ENCODE data around the gene IGHMBP2.

Gene IGHMBP2

GRCh38 chr11:68927280-68928135, 23.8 kb downstream of the IGHMBP2 start:
- no peak for DNase-seq (ENCODE audit: low read depth in 2 of 2)

- DNase-seq (ENCODE audit: low read depth in 2 of 2) = no peak
These were observed 24.6 kb downstream of the IGHMBP2 start for GRCh38 chr11:68928136-68928880.

GRCh38 chr11:68929135-68929534, 25.4 kb downstream of the IGHMBP2 start:
- no peak for DNase-seq (ENCODE audit: low read depth in 2 of 2)

GRCh38 chr11:68929706-68930570, 26.2 kb downstream of the IGHMBP2 start:
- no peak for DNase-seq (ENCODE audit: low read depth in 2 of 2)

- DNase-seq (ENCODE audit: low read depth in 2 of 2) = no peak
These were observed 27.5 kb downstream of the IGHMBP2 start for GRCh38 chr11:68930991-68931855.

- no peak for DNase-seq (ENCODE audit: low read depth in 2 of 2)
These were observed 28.2 kb downstream of the IGHMBP2 start for GRCh38 chr11:68931911-68932310.

- no peak for DNase-seq (ENCODE audit: low read depth in 2 of 2)
These were observed 28.7 kb downstream of the IGHMBP2 start for GRCh38 chr11:68932358-68932757.

GRCh38 chr11:68932933-68933577, 29.4 kb downstream of the IGHMBP2 start:
- no peak for DNase-seq (ENCODE audit: low read depth in 2 of 2)

GRCh38 chr11:68933605-68934320, 30.1 kb downstream of the IGHMBP2 start:
- no peak for DNase-seq (ENCODE audit: low read depth in 2 of 2)

GRCh38 chr11:68934321-68934645, 30.6 kb downstream of the IGHMBP2 start:
- no peak for DNase-seq (ENCODE audit: low read depth in 2 of 2)

GRCh38 chr11:68934666-68935065, 31.0 kb downstream of the IGHMBP2 start:
- DNase-seq (ENCODE audit: low read depth in 2 of 2) = no peak

GRCh38 chr11:68935066-68935465, 31.4 kb downstream of the IGHMBP2 start:
- no peak for DNase-seq (ENCODE audit: low read depth in 2 of 2)

GRCh38 chr11:68935516-68936357, 32.0 kb downstream of the IGHMBP2 start:
- DNase-seq (ENCODE audit: low read depth in 2 of 2) = no peak

- DNase-seq (ENCODE audit: low read depth in 2 of 2) = no peak
These were observed 32.6 kb downstream of the IGHMBP2 start for GRCh38 chr11:68936358-68936636.

- DNase-seq (ENCODE audit: low read depth in 2 of 2) = no peak
These were observed 33.3 kb downstream of the IGHMBP2 start for GRCh38 chr11:68936676-68937620.

GRCh38 chr11:68938088-68938487, 34.4 kb downstream of the IGHMBP2 start:
- DNase-seq (ENCODE audit: low read depth in 2 of 2) = no peak

GRCh38 chr11:68938816-68939582, 35.3 kb downstream of the IGHMBP2 start:
- DNase-seq (ENCODE audit: low read depth in 2 of 2) = no peak

Data from stimulated activated CD8-positive, alpha-beta memory T cell treated with anti-CD3 and anti-CD28 coated beads, Interleukin-2, amount 100 ng/mL, for 48 hours (primary cell).